ENCODE data around the gene AOAH. TPM values are rescaled to one million over a fixed set of nuclear protein-coding genes. Genes with fewer than 3 reads are reported as not detected.

Gene AOAH
- total and polyA plus RNA-seq, 2 experiments from 2014 or later = not detected

GRCh38 chr7:36522453-36523007 is 201.8 kb downstream of the AOAH start:
- Histone ChIP-seq H3K27ac (no peak overlapping the region), H3K27me3 (no peaks in the 10 kb centered on the region), H3K36me3 (no peaks in the 10 kb centered on the region), H3K4me1 (ENCODE audit: low read depth) (no peaks in the 10 kb centered on the region), H3K9me3 (ENCODE audit: low read depth) (no peaks in the 10 kb centered on the region), H3K4me3 (no peak overlapping the region)
- no peak for TF ChIP-seq CTCF (IDR thresholded peaks at IDR 0.05; ENCODE audit: low read depth, low read length)
- DNase-seq (ENCODE audit: low read depth in 1 of 2, low spot score in 1 of 2) = no peak

DNA sequence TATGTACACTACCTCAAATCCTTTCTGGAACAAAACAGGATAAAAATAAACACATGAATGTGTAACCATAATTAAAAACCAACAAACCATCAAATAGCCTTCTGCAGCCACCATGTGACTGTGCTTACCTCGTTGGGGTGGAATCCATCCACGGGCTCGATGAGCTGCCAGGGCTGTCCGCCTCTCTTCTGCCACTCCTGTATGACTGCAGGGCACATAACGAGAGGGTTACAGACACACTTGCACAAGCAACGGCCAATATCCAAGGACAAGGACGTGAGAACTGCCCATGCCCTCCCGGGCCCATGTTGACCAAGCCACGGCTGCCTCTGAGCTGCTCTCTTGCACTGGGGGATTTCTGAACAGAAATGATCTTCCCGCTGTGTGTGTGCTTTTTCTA is 202.4 kb downstream of the AOAH start:
- no peak for DNase-seq (ENCODE audit: low read depth in 1 of 2, low spot score in 1 of 2)
- Histone ChIP-seq H3K36me3 (no peaks in the 10 kb centered on the region), H3K9me3 (ENCODE audit: low read depth) (no peaks in the 10 kb centered on the region), H3K27me3 (no peaks in the 10 kb centered on the region), H3K27ac (no peak overlapping the region), H3K4me1 (ENCODE audit: low read depth) (no peaks in the 10 kb centered on the region), H3K4me3 (no peak overlapping the region)
- no peak for TF ChIP-seq CTCF (IDR thresholded peaks at IDR 0.05; ENCODE audit: low read depth, low read length)

GRCh38 chr7:36521133-36521532 is 203.2 kb downstream of the AOAH start:
- Histone ChIP-seq H3K9me3 (ENCODE audit: low read depth) (no peaks in the 10 kb centered on the region), H3K36me3 (no peaks in the 10 kb centered on the region), H3K4me1 (ENCODE audit: low read depth) (no peaks in the 10 kb centered on the region), H3K4me3 (no peak overlapping the region), H3K27ac (no peak overlapping the region), H3K27me3 (no peaks in the 10 kb centered on the region)
- no peak for DNase-seq (ENCODE audit: low read depth in 1 of 2, low spot score in 1 of 2)
- TF ChIP-seq CTCF (IDR thresholded peaks at IDR 0.05; ENCODE audit: low read depth, low read length) = no peak

DNA sequence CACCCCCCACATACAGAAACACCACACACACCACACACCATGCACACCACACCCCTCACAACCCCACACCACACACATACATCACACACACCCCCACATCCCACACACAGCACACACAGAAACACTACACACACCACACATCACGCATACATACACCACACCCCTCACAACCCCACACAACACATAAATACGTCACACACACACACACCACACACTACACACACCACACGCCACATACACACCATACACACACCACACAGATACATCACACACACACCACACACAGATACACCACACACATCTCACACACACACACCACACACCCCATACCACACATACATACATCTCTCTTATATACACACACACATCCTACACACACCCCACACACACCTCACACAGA is 208.4 kb downstream of the AOAH start:
- H3K9me3 ChIP-seq (ENCODE audit: low read depth) = no peaks in the 10 kb centered on the region
- no peak for DNase-seq (ENCODE audit: low read depth in 1 of 2, low spot score in 1 of 2)
- no peaks in the 10 kb centered on the region for H3K27me3 ChIP-seq
- H3K4me1 ChIP-seq (ENCODE audit: low read depth) = no peaks in the 10 kb centered on the region
- H3K36me3 ChIP-seq = no peaks in the 10 kb centered on the region
- H3K27ac ChIP-seq = no peak overlapping the region
- TF ChIP-seq CTCF (IDR thresholded peaks at IDR 0.05; ENCODE audit: low read depth, low read length) = no peak
- no peak overlapping the region for H3K4me3 ChIP-seq

DNA sequence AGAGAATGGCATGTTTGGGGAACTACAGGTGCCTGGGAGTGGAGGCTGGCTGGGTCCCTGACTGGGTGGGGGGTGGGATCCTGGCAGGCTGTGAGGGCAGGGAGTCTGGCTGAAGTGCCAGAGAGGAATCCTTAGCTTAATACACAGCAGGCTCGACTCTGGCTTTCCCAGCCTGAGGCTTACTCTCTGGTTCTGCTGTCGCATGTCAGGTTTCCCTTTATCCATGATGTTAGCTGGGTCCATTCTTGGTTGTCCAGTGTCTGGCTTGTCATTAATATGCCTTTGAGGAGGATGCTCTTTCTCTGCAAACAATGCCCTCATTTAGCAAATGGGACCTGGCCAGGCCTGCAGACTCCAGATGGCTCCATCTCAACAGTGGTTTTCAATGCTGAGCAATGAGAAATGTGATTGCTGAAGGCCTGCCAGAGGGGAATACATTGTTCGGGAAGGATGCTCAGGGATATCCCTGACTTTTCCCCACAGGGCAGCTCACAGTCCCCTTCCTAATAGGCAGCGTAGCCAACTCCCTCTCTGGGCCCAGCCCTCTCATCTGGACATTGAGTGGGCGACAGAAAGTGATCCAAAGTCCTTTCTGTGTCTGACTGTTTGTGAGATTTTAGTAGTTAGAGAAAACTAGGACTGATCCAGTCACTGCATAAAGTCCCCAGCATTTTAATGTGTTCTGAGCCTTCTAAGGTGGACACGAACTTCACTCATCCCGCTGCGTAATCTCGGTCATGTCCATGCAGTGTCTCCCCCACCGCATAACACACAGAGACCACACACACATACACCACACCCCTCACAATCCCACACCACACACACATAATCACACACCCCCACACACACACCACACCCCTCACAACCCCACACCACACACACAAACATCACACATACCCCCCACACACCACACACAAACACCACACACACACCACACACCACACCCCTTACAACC is 209.7 kb downstream of the AOAH start:
- Histone ChIP-seq H3K27me3 (no peaks in the 10 kb centered on the region), H3K4me1 (ENCODE audit: low read depth) (no peaks in the 10 kb centered on the region), H3K27ac (no peak overlapping the region), H3K4me3 (no peak overlapping the region), H3K36me3 (no peaks in the 10 kb centered on the region), H3K9me3 (ENCODE audit: low read depth) (no peaks in the 10 kb centered on the region)
- DNase-seq (ENCODE audit: low read depth in 1 of 2, low spot score in 1 of 2) = no peak
- no peak for TF ChIP-seq CTCF (IDR thresholded peaks at IDR 0.05; ENCODE audit: low read depth, low read length)

All from cardiac muscle cell (in vitro differentiated cells and primary cell).